ENCODE data around the gene RRP36. TPM values are rescaled to one million over a fixed set of nuclear protein-coding genes. Genes with fewer than 3 reads are reported as not detected.

The RRP36 gene
- total and polyA plus RNA-seq, 9 of the 15 experiments (the other 6 are each of a cell fraction or from before 2014, with no cell fraction given) = 27.6 to 150 (median 114) TPM

DNA sequence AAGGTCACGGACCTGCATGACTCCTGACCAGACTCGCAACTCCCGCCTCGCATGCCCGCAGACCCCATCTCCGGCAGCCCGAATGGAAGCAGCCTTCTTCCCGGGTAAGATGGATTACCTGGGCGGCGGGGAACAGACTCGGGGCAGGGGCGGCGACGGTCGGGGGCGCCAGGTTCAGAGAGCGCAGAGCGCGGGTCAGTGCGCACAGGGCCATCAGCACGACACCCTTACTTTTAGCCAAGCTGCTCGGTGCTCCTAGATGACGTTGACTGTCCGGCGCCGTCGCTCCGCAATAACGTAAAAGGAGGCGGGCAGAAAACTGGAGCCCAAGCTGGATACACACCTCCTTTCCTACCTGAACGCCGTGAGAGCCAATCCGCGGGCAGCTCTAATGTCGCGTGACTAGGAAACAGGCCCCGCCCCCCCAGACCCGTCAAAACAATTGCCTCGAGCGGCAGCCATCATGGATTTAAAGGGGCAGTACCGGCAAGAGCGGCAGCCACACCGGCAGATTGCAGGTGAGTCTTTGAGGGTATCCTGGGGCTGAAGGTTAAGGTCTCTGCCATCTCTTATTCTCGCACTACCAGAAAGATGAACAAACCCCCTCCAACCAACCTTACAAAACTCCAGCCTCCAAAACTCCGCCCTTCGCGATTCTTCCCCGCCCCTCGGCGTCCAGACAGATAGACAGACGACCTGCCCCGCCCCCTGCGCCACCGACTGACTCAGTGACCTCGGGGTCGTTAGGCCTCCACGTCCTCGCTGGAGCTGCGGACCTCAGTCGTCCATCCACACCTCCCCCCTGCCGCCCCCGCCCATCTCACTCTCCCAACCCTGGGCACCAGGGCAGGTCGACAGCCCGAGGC, 38.0 kb downstream of the RRP36 start, which contains the start of the genes KLC4 and MRPL2:
KLC4 (plus strand) TSS at position 464 of the 866 bp plus-strand sequence. CDS start 1,705 bp downstream, outside the sequence.
MRPL2 (minus strand) TSS at position 267 of the 866 bp plus-strand sequence; CDS start at position 214, 53 bp downstream.
- Histone ChIP-seq H3K4me1 (replicated peaks in 1 of 2; ENCODE audit: control insufficient read depth in 2 of 2, insufficient read depth in 2 of 2, low read length in 2 of 2) (peaks cover 15 to 18% of the 10 kb centered on the region in 2 experiments), H3K79me2 (ENCODE audit: control insufficient read depth, insufficient read depth, low read length) (peaks cover 21% of the 10 kb centered on the region), H3K4me2 (ENCODE audit: insufficient read depth, low read length) (peak within 1 kb of the TSS; percentile 96), H4K20me1 (replicated peaks; ENCODE audit: control insufficient read depth, insufficient read depth, low read length) (no peaks in the 10 kb centered on the region), H3K9me3 (replicated peaks; ENCODE audit: control insufficient read depth, insufficient read depth, low read depth, low read length) (no peaks in the 10 kb centered on the region), H3K4me3 (peak within 1 kb of the TSS; percentile 88), H3K9ac (ENCODE audit: insufficient read depth in 1 of 2, low read depth in 2 of 2, low read length in 2 of 2) (peak within 1 kb of the TSS; percentile 96 to 97), H3K27ac (ENCODE audit: extremely low read depth, low read depth, low read length) (peak within 1 kb of the TSS; percentile 96), H3K27me3 (ENCODE audit: control insufficient read depth in 2 of 2, insufficient read depth in 2 of 2, low read length in 2 of 2) (no peaks in the 10 kb centered on the region), H2AFZ (ENCODE audit: low read depth, low read length) (peak within 1 kb of the TSS; percentile 98), H3K9me1 (ENCODE audit: control insufficient read depth, insufficient read depth, low read length) (no peaks in the 10 kb centered on the region), H3K36me3 (ENCODE audit: control insufficient read depth, insufficient read depth, low read length) (peaks cover 43% of the 10 kb centered on the region)
- CTCF ChIA-PET (ENCODE audit: low intra/inter-chr PET ratio) = interaction anchor here (0.5 to 0.6 kb wide), 2 partner anchors 76 to 112 kb away, joined by 3 read pairs; no protein-coding TSS in a partner anchor
- DNase-seq (ENCODE audit: extremely low read depth in 1 of 4, low spot score in 3 of 4) (peak; percentile 99 to 100 (median 100)), ATAC-seq (peak; percentile 97), FAIRE-seq (peak; percentile 100)
- in situ Hi-C loops (cut with MboI) = no loop called here
- WGBS (ENCODE audit: insufficient coverage, low coverage, missing lambda C conversion rate) = under 1% methylated on average over 61 of the region's 64 CpGs
- POLR2A ChIA-PET = interaction anchor here (0.5 to 2.4 kb wide), 13 partner anchors 10 to 806 kb away, joined by 3 to 10 read pairs (median 4); partner anchors contain the start of genes KLHDC3, MEA1 and PPP2R5D
- BruUV-seq (replicated peaks) = no TSS peak
- intact Hi-C loops (cut with micrococcal nuclease) = loop anchor here (2.0 kb wide), 1 partner anchor 45 kb away; the partner anchor contains the start of gene KLHDC3
- TF ChIP-seq TAF1 (IDR thresholded peaks at IDR 0.05; ENCODE audit: control insufficient read depth, extremely low read depth, insufficient read depth, low read length, severe bottlenecking) (peak; percentile 91), CHD2 (IDR thresholded peaks at IDR 0.05; ENCODE audit: low read depth, low read length) (peak; percentile 88), MYC (IDR thresholded peaks at IDR 0.05; ENCODE audit: low read depth, low read length) (peak; percentile 88), MYC (CRISPR knock-in tag; IDR thresholded peaks at IDR 0.05; ENCODE audit: borderline replicate concordance, low read depth) (no peak; the same call in 1 of the 2 replicates), ETV5 (CRISPR knock-in tag; IDR thresholded peaks at IDR 0.05; ENCODE audit: low read depth) (peak; percentile 50; the same call in 1 of the 2 replicates), SIN3A (IDR thresholded peaks at IDR 0.05; ENCODE audit: borderline replicate concordance in 2 of 2, control insufficient read depth in 1 of 2, low read depth in 2 of 2, low read length in 2 of 2) (peak; percentile 87 to 93; a peak in 3 of 4 replicates), CEBPG (CRISPR knock-in tag; IDR thresholded peaks at IDR 0.05) (peak; percentile 14; the same call in 1 of the 2 replicates), CEBPG (tag; conservative IDR thresholded peaks at IDR 0.05 in 1 of 2, IDR thresholded peaks at IDR 0.05 in 1 of 2) (no peak), FOSL1 (tag; conservative IDR thresholded peaks at IDR 0.05) (peak; percentile 78), KDM2B (CRISPR knock-in tag; IDR thresholded peaks at IDR 0.05) (peak; percentile 95), ZNF75A (CRISPR knock-in tag; IDR thresholded peaks at IDR 0.05) (no peak)
- TF ChIP-seq, protein P1, sequence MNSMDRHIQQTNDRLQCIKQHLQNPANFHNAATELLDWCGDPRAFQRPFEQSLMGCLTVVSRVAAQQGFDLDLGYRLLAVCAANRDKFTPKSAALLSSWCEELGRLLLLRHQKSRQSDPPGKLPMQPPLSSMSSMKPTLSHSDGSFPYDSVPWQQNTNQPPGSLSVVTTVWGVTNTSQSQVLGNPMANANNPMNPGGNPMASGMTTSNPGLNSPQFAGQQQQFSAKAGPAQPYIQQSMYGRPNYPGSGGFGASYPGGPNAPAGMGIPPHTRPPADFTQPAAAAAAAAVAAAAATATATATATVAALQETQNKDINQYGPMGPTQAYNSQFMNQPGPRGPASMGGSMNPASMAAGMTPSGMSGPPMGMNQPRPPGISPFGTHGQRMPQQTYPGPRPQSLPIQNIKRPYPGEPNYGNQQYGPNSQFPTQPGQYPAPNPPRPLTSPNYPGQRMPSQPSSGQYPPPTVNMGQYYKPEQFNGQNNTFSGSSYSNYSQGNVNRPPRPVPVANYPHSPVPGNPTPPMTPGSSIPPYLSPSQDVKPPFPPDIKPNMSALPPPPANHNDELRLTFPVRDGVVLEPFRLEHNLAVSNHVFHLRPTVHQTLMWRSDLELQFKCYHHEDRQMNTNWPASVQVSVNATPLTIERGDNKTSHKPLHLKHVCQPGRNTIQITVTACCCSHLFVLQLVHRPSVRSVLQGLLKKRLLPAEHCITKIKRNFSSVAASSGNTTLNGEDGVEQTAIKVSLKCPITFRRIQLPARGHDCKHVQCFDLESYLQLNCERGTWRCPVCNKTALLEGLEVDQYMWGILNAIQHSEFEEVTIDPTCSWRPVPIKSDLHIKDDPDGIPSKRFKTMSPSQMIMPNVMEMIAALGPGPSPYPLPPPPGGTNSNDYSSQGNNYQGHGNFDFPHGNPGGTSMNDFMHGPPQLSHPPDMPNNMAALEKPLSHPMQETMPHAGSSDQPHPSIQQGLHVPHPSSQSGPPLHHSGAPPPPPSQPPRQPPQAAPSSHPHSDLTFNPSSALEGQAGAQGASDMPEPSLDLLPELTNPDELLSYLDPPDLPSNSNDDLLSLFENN (IDR thresholded peaks at IDR 0.05; ENCODE audit: low read depth in 2 of 2, low read length in 2 of 2) = 0 out of 4 replicates have a peak, but pooled peaks of 1 of the 2 experiments have one; percentile 25
- TF ChIP-seq, protein P2, sequence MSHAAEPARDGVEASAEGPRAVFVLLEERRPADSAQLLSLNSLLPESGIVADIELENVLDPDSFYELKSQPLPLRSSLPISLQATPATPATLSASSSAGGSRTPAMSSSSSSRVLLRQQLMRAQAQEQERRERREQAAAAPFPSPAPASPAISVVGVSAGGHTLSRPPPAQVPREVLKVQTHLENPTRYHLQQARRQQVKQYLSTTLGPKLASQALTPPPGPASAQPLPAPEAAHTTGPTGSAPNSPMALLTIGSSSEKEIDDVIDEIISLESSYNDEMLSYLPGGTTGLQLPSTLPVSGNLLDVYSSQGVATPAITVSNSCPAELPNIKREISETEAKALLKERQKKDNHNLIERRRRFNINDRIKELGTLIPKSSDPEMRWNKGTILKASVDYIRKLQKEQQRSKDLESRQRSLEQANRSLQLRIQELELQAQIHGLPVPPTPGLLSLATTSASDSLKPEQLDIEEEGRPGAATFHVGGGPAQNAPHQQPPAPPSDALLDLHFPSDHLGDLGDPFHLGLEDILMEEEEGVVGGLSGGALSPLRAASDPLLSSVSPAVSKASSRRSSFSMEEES (CRISPR knock-in tag; IDR thresholded peaks at IDR 0.05) = peak; percentile 29; the same call in 1 of the 2 replicates

All from K562 (cell line).